ENCODE results near the gene ROR2. TPM values are rescaled to one million over a fixed set of nuclear protein-coding genes. Genes with fewer than 3 reads are reported as not detected.

The ROR2 gene
- total and polyA plus RNA-seq, 8 donors = 3.0 to 21.4 (median 9.8) TPM

- no peaks in the 10 kb centered on the region for H3K27me3 ChIP-seq
- H3K4me3 ChIP-seq = no peak overlapping the region
- no peaks in the 10 kb centered on the region for H3K36me3 ChIP-seq
- H3K4me1 ChIP-seq = peaks cover 13 to 63% (median 34%) of the 10 kb centered on the region in 4 donors
- peak in 1 of 2 donors; percentile 22 for DNase-seq
- H3K27ac ChIP-seq = no peak overlapping the region
- intact Hi-C loops (cut with DNase I; ENCODE audit: low total_unique reads) = no loop called here
- WGBS, 5 donors = 64 to 72% (median 68%) methylated on average over 6 of the region's 6 CpGs
- TF ChIP-seq EP300 (IDR thresholded peaks at IDR 0.05) (no peak), POLR2AphosphoS5 (IDR thresholded peaks at IDR 0.05) (no peak), POLR2A (IDR thresholded peaks at IDR 0.05) (no peak), CTCF (IDR thresholded peaks at IDR 0.05) (no peak)
- H3K9me3 ChIP-seq = no peaks in the 10 kb centered on the region
These were observed 29.2 kb downstream of the ROR2 start for GRCh38 chr9:91920630-91921350.

- no peaks in the 10 kb centered on the region for H3K9me3 ChIP-seq
- WGBS, 5 donors = 84 to 98% (median 96%) methylated on average over 5 of the region's 5 CpGs
- TF ChIP-seq CTCF (IDR thresholded peaks at IDR 0.05) (no peak), POLR2AphosphoS5 (IDR thresholded peaks at IDR 0.05) (no peak), EP300 (IDR thresholded peaks at IDR 0.05) (no peak), POLR2A (IDR thresholded peaks at IDR 0.05) (no peak)
- no peaks in the 10 kb centered on the region for H3K27me3 ChIP-seq
- DNase-seq = peak in 1 of 2 donors; percentile 17
- intact Hi-C loops (cut with DNase I; ENCODE audit: low total_unique reads) = no loop called here
- no peak overlapping the region for H3K4me3 ChIP-seq
- peaks cover 13 to 67% (median 35%) of the 10 kb centered on the region in 4 donors for H3K4me1 ChIP-seq
- no peak overlapping the region for H3K27ac ChIP-seq
- H3K36me3 ChIP-seq = no peaks in the 10 kb centered on the region
These were observed 30.4 kb downstream of the ROR2 start for GRCh38 chr9:91919621-91920020.

GRCh38 chr9:91917436-91917835 is 32.6 kb downstream of the ROR2 start:
- intact Hi-C loops (cut with DNase I; ENCODE audit: low total_unique reads) = no loop called here
- no peak for TF ChIP-seq POLR2A (IDR thresholded peaks at IDR 0.05)
- TF ChIP-seq EP300 (IDR thresholded peaks at IDR 0.05) = no peak
- TF ChIP-seq POLR2AphosphoS5 (IDR thresholded peaks at IDR 0.05) = no peak
- TF ChIP-seq CTCF (IDR thresholded peaks at IDR 0.05) = no peak
- H3K36me3 ChIP-seq = no peaks in the 10 kb centered on the region
- no peak overlapping the region for H3K4me3 ChIP-seq
- H3K9me3 ChIP-seq = no peaks in the 10 kb centered on the region
- peaks cover 13 to 58% (median 35%) of the 10 kb centered on the region in 4 donors for H3K4me1 ChIP-seq
- H3K27ac ChIP-seq = no peak overlapping the region
- peak in 1 of 2 donors; percentile 14 for DNase-seq
- no peaks in the 10 kb centered on the region for H3K27me3 ChIP-seq
- WGBS, 5 donors = 92 to 98% (median 93%) methylated on average over 3 to 7 of the region's 7 CpGs

GRCh38 chr9:91915524-91916263 is 34.3 kb downstream of the ROR2 start:
- Histone ChIP-seq H3K4me3 (no peak overlapping the region), H3K27me3 (no peaks in the 10 kb centered on the region), H3K27ac (no peak overlapping the region), H3K4me1 (peaks cover 13 to 60% (median 29%) of the 10 kb centered on the region in 4 donors), H3K9me3 (no peaks in the 10 kb centered on the region), H3K36me3 (no peaks in the 10 kb centered on the region)
- 66 to 74% (median 71%) methylated on average over 10 of the region's 10 CpGs for WGBS, 5 donors
- TF ChIP-seq CTCF (IDR thresholded peaks at IDR 0.05) = no peak
- intact Hi-C loops (cut with DNase I; ENCODE audit: low total_unique reads) = no loop called here
- no peak for DNase-seq
